GM12864 (cell line): Measurements from ENCODE around the gene CFHR3.
"Not testable (repeated sequence)": the region's sequence is repeated elsewhere in the genome, so short reads cannot be mapped to it uniquely, and the experiment has no call there.

Source experiments
- DNase-seq: peaks from one replicate; pipeline ENCODE4 v3.0.0-alpha.2; 2011; ENCODE audit warnings: low read depth
- H3K4me3 ChIP-seq: 2 replicates; pipeline ENCODE4 v1.5.1; 2011; ENCODE audit warnings: mild to moderate bottlenecking, low read depth, low read length, control low read depth
- TF ChIP-seq, protein P1 (sequence below): IDR thresholded peaks from 2 replicates; pipeline ENCODE4 v1.5.1; 2011; ENCODE audit warnings: low read depth, mild to moderate bottlenecking, moderate library complexity, low read length, control low read depth, inconsistent platforms; ENCODE audit errors: missing control alignments

Gene CFHR3

DNA sequence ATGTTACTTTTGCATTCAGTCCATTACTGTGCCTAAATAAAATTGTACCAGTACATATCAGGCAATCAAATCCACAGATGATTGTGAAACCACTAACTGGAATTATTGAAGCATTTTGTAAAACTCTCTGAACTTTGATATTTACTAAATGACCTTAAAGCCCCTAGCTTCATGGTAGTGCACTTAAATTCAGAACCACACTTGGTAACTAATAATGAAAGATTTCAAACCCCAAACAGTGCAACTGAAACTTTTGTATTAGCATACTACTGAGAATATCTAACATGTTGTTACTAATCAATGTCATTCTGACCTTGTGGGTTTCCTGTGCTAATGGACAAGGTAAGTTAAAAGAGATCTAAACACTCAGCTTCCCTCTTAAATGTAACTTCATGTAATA lies at the start of gene CFHR3:
Gene CFHR3 (plus strand): TSS at position 238 of the 400 bp plus-strand sequence. CDS start 47 bp downstream, at position 285.
- TF ChIP-seq, protein P1, sequence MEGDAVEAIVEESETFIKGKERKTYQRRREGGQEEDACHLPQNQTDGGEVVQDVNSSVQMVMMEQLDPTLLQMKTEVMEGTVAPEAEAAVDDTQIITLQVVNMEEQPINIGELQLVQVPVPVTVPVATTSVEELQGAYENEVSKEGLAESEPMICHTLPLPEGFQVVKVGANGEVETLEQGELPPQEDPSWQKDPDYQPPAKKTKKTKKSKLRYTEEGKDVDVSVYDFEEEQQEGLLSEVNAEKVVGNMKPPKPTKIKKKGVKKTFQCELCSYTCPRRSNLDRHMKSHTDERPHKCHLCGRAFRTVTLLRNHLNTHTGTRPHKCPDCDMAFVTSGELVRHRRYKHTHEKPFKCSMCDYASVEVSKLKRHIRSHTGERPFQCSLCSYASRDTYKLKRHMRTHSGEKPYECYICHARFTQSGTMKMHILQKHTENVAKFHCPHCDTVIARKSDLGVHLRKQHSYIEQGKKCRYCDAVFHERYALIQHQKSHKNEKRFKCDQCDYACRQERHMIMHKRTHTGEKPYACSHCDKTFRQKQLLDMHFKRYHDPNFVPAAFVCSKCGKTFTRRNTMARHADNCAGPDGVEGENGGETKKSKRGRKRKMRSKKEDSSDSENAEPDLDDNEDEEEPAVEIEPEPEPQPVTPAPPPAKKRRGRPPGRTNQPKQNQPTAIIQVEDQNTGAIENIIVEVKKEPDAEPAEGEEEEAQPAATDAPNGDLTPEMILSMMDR = no peak
- no peak for DNase-seq
- H3K4me3 ChIP-seq = no peak within 1 kb of the TSS

DNA sequence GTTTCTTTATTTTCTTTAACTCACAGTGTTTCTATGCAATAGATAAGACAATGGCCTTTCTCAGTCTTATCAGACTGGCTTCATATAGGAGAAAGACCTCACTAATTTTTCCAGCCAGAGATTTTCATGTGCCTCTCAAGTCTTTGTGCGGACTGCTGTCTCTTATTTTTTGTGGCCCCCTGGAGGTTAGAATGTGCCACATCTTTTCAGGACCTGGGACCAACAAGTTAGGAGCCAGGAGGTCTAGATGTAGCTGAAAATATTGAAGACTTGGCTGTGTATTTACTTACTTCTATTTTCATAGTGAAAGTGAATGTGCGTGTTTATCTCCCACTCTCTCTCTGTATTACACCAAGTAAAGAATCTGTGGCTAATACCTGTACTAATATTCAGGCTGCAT lies 42.1 kb upstream of the CFHR3 start:
- TF ChIP-seq, protein P1 = no peak
- no peak overlapping the region for H3K4me3 ChIP-seq
- no peak for DNase-seq

DNA sequence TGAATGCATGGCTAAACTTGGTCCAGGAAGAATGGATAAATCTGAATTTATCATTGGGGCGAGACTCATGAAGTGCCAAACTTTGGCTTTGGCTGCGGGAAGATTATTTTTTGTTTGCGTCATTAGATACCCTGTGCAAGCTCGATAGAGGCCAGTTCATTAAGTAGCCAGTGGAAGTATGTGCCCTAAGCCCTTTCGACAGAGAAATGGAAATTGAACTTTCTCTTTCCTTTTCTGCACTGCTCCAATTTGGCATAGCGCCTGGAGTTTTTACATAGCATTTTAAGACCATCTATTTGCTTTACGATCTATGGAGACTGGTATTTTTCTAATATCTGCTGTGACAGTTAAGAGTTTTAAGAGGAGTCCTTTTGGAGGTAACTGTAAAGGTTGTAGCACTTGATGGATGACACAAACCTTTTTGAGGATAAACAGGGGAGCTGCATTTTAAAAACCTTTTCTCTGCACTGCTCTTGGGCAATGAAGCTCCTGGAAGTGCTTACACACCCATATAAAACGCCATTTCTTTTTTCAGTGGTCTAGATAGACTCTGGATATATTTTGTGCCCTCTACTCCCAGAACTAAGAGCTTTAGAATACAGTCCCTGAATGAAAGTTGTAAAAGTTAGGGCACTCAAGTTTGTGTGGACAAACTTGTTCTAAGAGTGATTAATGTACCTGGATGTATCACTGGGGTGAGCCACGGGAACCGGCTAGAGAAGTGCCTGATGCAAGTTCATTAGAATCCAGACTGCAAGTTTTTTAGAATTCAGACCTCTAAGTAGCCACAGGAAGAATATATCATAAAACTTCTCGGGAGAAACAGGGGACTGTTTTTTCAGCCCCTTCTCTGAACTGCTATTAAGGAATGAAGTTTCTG lies 41.3 kb upstream of the CFHR3 start:
- TF ChIP-seq, protein P1 = no peak
- DNase-seq = no peak
- no peak overlapping the region for H3K4me3 ChIP-seq

DNA sequence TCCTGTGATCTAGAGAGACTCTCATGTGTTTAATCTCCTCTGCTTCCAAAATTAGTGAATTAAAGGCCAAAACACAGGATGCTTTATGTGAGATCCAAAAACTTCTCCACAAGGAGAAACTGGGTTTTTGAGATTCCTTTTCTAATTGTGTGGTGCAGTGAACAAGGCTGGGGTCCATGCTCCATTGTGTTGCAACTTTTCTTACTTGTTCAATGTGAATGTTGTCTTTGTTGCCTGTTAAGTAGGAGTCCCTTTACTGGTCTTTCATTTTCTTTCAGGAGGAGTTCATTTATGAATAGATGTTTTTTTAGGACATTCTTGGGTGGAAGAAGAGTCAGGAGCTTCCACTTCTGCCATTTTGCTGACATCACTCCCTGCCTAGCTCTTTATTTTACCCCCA lies 40.6 kb upstream of the CFHR3 start:
- no peak overlapping the region for H3K4me3 ChIP-seq
- TF ChIP-seq, protein P1 = no peak
- no peak for DNase-seq

DNA sequence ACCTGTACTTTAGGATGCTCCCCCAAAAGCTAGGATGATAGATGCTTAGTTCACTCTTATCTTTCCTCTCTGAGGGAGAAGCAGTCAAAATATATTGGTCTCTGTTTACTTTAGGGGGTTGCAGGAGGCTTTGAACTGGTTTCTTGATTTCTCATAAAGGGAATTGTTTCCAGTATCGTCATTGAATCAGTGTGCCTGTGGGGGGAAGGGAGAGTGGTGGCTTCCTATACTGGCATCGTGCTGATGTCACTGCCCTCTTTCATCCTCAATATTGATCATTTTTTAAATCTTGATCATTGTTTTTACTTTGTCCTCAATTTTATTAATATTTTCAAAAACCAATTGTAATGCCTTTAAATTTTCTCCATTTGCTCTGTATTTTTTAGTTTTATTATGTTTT lies 40.2 kb upstream of the CFHR3 start:
- no peak overlapping the region for H3K4me3 ChIP-seq
- TF ChIP-seq, protein P1 = no peak
- DNase-seq = no peak

DNA sequence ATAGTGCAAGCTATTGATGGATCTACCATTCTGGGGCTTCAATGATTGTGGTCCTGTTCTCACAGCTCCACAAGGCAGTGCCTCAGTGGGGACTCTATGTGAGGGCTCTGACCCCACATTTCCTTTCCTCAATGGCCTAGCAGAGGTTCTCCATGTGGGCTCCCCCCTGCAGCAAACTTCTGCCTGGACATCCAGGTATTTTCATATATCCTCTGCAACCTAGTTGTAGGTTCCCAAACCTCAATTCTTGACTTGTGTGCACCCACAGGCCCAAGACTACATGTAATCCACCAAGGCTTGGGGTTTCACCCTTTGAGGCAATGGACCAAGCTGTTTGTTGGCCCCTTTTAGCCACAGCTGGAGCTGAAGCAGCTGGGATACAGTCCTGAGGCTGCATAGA lies 35.9 kb upstream of the CFHR3 start:
- H3K4me3 ChIP-seq = no peak overlapping the region
- DNase-seq = no peak
- TF ChIP-seq, protein P1 = no peak

DNA sequence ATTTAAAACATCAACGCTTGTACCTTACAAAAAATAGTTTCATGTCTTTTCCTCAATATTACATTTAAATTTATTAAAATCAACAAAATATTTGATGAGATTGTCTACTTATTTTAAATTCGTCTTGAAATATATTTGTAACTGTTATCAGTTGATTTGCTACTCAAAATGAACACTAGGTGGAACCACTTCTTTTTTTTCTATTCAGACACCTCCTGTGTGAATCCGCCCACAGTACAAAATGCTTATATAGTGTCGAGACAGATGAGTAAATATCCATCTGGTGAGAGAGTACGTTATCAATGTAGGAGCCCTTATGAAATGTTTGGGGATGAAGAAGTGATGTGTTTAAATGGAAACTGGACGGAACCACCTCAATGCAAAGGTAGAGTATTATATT lies 31.4 kb upstream of the CFHR3 start:
- not testable (repeated sequence) for DNase-seq, H3K4me3 ChIP-seq

DNA sequence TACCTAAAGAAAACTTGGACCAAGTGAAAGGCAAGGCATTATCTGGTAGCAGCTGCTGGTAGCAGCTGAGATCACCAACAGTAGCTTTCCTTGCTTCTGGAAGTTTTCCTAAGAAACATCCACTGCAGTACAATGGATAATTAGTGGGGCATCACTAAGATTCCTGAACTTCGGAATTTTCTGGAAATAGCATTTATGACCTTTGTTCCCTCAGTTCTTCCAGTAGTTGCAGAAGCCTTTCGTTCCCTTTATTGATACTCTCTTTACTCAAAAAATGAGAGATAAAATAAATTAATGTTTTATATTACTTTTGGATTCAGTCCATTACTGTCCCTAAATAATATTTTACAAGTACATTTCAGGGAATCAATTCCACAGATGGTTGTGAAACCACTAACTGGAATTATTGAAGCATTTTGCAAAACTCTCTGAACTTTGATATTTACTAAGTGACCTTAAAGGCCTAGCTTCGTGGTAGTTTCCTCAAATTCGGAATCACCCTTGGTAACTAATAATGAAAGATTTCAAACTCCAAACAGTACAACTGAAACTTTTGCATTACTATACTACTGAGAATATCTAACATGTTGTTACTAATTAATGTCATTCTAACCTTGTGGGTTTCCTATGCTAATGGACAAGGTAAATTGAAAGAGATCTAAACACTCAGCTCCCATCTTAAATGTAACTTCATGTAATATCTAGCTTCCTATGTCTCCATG lies 9.5 kb upstream of the CFHR3 start:
- not testable (repeated sequence) for H3K4me3 ChIP-seq, DNase-seq

DNA sequence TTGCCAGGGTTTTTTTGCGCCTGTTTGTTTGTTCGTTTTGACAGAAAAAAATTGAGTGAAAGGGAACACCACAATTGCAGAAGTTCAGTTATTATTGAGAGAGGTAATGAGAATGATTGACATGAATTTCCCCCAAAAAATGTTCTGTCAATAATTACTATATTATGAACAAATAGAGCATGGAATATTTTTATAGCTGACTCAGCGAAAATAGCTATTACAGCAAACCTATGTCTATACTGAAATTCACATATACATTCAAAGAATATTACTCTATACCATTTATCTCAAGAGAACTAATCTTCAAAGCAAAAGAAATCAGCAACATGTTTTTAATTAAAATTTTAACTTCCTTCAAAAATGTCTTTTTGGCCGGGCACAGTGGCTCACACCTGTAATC lies 4.8 kb upstream of the CFHR3 start:
- H3K4me3 ChIP-seq = not testable (repeated sequence)

More for the DNA sequence above, 4.8 kb upstream of the CFHR3 start:
- DNase-seq = not testable (repeated sequence)
